NCI-H2107 (cell line): Measurements from ENCODE around the gene TNPO2.
"Not testable (repeated sequence)": the region's sequence is repeated elsewhere in the genome, so short reads cannot be mapped to it uniquely, and the experiment has no call there.

ENCODE experiments used
- DNase-seq: peaks from one replicate; lab custom pipeline; 2025; lab: John Stamatoyannopoulos, UW

The TNPO2 gene

DNA sequence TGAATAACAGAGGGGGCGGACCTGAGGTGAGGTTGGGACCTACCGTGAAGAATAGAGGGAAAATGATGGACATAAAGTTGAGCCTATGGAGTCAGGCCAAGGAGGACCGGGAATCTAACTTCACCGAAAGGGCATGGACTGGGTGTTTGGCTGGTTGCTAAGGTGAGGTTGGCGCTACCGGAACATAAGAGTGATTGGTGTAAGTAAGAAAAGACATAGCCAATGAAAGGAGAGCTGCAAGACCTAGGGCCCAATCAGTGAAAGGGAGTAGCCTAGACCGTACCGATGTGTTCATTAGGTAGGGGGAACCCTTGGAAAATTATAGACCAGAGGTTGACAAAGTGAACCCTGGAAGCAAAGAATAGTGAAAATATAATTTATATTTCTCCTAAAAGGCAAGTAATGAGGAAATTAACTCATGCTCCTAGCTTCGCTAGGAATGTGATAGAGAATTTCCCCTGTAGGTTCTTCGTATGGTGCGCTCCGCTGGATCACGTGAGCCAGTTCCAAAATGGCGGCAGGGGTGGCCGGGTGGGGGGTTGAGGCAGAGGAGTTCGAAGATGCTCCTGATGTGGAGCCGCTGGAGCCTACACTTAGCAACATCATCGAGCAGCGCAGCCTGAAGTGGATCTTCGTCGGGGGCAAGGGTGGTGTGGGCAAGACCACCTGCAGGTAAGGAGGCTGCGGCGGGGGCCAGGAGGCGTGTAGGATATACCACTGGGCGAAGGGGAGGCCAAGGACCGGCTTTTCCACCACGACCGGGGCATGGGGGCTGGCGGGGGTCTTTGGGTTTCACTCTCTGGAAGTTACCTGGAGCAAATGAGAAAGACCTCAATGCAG lies 13.5 kb upstream of the TNPO2 start, which contains the start of gene GET3:
Gene GET3, plus strand, starts transcription at position 503 of the 840 bp plus-strand sequence. Its CDS starts 9 bp downstream, at position 512.
- peak; percentile 95 for DNase-seq

DNA sequence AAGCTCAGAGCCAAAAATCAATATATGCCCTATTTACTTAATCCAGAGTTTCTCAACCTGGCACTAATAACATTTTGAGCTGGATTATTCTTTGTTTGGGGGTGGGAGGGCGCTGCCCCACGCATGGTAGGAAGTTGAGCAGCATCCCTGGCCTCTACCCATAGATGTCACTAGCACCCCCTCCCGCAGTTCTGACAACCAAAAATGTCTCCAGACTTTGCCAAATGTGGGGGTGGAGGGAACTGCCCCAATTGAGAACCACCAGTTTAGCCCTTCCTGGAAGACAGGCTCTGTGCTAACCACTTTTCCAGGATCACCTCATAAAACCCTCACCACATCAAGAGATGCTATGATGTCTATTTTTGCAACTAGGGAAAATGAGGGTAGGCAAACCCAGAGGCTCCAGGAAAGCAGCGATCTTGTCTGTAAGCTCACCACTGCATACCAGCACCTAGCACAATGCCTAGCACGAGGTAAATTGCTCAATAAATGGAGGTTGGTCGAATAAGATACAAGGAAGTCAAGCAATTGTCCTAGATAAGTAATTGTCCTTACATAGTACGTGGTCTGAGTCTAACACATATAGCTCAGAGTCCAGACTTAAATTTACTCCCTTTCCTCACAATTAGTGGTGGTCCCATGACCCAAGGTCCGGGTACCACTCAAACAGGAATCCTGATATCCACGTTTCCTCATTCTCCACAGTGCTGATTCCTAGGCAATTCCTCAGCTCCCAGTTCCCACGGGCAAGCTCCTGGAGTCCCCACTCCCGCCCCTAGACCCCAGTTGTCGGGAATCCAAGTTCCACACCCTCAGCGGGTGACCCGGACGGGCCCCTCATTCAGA lies 9.9 kb upstream of the TNPO2 start:
- DNase-seq, result no peak

DNA sequence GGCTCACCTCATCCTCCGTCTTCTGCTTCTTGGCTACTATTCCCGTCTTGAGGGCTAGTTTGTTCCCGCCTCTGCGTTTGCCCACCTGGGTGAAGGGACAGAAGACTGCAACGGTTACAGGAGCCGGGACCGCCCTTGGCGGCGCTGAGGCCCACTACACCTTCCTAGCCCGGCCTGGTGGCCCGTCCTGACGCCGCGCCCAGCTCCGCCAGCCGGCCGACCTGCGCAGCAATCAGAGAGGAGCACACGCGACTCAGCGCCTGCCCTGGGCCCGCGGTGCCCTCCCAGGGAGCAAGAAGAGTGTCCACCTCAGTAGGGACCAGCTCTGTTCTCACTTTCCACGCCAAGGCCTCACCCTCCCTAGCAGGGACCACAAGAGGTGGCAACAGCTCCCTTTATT lies 7.6 kb upstream of the TNPO2 start:
- no peak for DNase-seq

DNA sequence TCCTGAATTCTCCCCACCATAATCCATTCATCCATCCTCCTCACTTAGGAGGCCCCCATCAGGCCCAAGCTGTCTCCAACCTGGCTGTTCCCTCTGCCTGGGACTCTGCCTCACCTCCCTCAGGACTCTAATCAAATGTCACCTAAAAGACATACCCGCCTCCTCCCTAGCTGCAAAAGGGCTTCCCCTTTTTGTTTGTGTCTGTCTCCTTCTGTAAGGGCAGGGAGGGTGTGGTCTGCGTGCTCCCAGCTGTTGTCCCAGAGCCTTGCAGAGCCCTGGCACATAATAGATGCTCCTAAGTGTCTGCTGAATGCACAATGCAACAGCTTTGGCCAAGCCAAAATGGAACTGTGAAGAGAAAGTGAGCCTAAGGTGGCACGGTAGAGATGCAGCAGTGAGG lies 6.3 kb upstream of the TNPO2 start:
- no peak for DNase-seq

DNA sequence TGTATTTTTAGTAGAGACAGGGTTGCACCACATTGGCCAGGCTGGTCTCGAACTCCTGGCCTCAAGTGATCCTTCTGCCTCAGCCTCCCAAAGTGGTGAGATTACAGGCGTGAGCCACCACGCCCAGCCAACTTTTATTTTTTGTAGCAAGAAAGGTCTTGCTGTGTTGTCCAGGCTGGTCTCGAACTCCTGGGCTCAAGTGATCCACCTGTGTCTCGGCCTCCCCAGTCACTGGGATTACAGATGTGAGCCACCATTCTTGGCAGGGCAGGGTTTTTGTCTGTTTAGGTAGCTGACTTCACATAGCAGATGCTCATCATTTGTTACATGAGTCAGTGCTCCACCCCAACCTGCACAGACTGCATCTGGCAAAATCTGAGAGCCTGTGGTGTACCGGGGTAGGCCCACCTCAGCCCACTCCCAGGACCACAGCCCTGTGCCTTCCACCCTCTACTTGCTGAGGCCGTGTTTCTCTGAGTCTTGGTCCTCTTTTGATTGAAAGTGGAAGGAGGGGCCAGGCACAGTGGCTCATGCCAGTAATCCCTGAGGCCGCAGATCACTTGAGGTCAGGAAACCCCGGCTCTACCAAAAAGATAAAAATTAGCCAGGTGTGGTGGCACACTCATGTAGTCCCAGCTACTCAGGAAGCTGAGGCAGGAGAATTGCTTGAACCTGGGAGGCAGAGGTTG lies 4.2 kb upstream of the TNPO2 start:
- no peak for DNase-seq

DNA sequence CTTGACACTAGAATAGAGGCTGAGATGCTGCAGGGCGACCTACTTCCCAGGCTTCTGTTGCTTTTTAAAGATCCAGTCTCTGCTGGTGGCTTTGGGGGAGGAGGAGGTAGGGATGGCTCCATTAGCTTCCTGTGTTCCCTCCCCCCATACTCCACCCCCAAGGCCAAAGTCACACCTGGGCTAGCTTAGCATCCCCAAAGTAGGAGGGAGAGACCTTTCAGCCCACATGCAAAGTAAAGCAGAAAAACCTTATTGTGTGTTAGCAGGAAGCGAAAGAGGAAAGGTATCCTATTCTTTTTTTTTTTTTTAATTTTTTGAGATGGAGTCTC lies 3.2 kb upstream of the TNPO2 start:
- DNase-seq, result no peak

DNA sequence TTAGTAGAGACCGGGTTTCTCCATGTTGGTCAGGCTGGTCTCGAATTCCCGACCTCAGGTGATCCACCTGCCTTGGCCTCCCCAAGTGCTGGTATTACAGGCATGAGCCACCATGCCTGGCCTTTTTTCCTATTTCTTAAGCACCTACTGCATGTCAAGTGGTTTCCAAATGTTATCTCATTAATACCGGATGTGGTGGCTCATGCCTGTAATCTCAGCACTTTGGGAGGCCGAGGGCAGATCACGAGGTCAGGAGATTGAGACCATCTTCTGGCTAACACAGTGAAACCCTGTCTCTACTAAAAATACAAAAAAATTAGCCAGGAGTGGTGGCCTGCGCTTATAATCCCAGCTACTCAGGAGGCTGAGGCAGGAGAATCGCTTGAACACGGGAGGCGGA lies 1.9 kb upstream of the TNPO2 start:
- not testable (repeated sequence) for DNase-seq

DNA sequence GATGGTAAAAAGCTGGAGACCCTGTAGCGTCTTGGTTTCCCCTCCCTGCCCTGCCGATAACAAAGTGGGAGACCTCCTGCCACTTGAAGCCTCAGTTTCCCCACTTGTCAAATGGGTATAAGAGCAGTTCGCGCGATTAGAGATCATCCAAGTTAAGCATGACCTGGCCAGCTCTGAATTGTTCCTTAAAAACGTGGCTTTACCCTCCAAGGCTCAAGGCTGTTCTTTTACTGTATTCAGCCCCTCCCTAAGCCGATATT lies 421 bp downstream of the TNPO2 start:
- DNase-seq, result no peak

DNA sequence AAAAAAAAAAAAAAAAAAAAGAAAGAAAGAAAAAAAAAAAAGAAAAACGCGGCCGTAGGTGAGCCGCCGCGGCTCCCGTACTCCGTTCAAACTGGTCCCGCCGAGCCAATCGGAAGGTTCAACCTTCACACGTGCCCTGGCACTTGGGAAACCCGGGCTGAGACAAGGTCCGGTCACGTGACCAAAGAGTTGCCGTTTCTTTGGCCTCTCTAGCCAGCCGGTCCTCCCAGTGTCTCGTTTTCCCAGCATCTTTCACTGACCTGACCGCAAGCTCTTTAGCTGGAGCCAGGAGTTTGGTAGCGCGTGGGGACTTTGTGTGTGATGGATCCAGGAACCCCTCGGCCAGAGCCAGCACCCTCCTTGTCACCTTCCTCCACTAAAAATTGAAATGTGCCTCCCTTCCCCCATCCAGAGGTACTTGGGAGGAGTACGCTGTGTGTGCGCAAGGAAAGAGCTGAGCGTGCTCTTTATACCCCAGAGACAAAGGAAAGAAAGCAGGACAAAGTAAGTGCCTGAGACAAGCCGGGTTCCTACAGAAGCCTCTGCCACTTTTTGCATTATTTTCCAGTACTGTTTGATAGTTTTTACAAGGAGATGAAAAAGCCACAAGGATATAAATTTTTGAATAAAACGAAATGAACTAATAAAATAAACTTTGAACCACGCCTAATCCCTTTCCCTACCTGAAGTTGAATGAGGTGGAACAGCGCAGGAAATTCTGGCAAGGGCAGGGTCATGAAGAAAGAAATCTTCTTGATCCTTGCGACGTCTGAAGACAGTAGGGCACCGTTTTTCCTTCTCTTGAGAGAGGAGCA lies 959 bp downstream of the TNPO2 start:
- DNase-seq, result peak; percentile 96

DNA sequence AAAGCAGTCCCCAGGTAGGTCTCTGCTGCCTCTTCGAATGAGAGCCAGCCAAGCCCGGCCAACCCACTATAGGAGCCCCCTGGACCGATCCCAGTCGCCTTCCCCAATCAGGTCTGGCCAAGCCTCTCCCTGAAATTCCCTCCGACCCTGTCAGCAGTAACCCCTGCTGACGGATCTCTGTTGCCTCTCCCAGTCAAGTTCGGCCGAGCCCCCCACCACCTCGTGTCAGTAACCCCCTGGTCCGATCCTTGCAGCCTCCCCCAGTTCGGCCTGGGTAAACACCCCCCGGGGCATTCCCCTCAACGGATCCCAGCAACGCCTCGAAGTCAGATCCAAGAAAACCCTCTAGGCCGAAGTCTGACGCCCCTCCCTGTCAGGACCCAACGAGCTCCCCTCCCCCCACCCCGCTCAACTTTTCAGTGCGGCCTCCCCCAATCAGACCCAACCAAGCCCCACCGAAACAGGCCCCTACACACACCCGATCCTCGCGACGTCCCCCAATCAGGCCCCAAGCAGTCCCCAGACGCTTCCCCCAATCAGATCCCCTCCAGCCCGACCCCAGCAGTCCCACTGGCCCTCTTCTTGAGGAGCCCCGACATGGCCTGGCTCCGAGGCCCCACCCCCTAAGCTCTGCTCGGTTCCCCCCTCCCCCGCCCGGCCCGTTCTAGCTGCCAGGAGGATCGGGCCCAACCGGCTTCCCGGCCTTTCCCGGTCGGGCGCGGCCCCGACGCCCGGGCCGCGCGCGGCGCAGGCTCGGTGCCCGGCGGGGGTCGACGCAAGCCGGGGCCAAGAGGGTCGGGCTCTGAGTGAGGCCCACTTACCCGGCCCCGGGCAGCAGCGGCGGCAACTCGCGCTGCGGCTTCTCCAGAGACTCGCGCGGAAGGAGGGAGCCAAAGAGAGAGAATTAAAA lies 1.8 kb downstream of the TNPO2 start:
- DNase-seq, result no peak

DNA sequence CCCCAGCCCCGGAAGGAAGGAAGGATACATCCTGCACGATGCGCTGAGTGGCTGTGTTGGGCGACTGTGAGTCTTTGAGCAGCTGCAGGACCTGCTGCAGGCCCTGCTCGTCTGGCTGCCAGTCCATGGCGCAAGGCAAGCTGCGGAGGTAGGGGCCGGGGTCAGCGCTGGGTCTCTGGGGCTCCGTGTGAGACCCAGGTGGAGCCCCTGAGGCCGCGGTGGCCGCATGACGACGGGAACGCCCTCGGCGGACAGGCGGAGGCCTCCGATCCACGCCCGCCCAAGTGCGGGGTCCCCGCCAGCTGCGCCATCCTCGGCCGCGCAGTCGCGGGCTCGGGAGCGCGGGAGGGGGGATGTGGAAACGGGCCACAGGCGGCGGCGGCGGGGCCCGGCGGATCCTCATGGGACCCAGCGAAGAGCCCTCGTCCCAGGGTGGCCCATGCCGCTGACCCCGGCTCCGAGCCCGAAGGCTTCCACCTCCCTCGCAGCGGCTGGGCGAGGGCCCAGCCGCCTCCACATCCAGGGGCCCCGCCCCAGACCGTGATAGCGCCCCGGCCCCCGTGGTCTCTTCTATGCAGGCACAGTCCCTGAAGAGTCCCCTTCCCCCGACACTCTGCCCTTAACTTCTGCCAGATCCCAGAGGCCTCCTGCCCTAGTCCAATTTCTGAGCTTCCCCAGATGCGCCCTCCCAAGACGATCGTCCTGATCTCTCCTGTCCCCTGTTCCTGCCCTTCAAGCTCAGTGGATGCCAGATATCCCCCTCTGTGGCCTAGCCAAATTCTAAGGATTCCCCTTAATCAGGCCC lies 2.7 kb downstream of the TNPO2 start:
- no peak for DNase-seq

DNA sequence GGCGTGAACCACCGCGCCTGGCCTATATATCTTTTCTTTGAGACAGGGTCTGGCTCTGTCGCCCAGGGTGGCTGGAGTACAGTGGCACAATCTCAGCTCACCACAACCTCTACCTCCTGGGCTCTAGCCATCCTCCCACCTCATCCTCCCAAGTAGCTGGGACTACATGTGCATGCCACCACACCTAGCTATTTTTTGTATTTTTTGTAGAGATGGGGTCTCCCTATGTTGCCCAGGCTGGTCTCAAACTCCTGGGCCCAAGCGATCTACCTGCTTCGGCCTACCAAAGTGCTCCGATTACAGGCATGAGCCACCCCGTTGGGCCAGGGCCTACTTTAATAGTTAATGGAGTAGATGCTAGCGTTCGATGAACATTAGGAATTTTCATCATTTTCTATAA lies 3.4 kb downstream of the TNPO2 start:
- no peak for DNase-seq

DNA sequence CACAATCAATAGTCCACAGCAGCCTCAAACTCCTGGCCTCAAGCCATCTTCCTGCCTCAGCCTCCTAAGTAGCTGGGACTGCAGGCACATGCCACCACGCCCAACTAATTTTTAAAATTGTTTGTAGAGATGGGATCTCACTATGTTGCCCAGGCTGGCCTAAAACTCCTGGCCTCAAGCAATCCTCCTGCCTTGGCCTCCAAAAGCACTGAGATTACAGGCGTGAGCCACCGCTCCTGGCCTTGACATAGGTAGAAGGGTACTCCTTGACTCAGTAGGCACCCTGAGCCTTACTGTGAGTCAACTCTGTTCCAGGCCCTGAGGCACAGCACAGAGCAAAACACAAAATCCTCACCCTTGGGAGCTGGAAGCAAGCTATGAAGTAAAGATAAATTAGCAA lies 7.8 kb downstream of the TNPO2 start:
- no peak for DNase-seq

DNA sequence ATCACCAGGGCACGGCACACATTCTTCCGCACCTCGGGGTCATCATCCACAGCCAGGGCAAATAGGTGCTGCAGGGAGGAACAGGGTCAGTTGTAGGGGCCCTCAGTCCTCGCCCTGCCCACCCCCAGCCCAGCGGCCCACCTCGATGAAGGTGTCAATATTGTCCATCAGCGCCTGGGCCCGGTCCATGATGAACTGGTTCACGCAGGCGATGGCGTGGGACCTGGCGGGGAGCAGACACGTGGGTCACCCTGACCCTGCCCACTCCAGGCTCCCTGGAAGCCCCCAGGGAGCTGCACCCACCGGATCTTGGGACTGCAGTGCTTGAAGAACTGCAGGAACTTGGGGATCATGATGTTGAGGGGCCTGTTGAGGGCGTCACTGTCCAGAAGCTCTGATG lies 8.6 kb downstream of the TNPO2 start:
- no peak for DNase-seq

DNA sequence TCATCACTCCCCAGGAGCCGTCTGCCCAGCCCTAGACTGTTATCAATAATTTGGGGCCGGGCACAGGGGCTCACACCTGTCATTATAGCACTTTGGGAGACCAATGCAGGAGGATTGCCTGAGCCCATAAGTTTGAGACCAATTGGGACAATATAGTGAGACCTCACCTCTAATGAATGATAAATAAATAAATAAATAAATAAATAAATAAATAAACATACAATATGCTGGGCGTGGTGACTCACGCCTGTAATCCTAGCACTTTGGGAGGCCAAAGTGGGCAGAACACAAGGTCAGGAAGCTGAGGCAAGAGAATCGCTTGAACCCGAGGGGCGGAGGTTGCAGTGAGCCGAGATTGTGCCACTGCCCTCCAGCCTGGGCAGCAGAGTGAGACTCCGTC lies 10.4 kb downstream of the TNPO2 start:
- not testable (repeated sequence) for DNase-seq

DNA sequence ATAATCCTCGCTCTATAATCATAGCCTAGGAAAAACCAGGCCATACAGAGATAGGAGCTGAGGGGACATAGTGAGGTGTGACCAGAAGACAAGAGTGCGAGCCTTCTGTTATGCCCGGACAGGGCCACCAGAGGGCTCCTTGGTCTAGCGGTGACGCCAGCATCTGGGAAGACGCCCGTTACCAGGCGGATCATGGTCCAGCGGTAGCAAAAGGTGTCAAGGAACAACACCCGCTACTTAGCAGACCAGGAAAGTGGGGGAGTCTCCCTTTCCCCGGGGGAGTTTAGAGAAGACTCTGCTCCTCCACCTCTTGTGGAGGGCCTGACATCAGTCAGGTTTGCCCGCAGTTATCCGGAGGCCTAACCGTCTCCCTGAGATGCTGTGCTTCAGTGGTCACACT lies 11.7 kb downstream of the TNPO2 start:
- not testable (repeated sequence) for DNase-seq

DNA sequence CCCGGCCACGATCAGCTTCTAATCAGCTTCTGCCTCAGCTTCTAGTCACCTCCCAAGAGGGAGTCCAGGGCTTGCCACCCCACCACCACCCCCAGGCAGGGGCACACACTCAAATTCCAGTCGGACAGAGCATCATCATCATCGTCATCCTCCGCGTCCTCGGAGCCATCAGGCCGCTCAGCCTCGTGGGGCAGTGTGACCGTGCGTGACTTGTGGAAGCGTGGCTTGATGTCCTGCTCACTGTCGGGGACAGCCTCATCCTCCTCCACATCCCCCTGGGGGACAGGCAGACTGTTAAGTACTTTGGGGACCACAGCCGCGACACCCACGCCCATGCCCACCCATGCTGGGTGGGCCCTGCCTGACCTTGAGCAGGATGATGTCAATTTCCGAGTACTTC lies 12.5 kb downstream of the TNPO2 start:
- no peak for DNase-seq

DNA sequence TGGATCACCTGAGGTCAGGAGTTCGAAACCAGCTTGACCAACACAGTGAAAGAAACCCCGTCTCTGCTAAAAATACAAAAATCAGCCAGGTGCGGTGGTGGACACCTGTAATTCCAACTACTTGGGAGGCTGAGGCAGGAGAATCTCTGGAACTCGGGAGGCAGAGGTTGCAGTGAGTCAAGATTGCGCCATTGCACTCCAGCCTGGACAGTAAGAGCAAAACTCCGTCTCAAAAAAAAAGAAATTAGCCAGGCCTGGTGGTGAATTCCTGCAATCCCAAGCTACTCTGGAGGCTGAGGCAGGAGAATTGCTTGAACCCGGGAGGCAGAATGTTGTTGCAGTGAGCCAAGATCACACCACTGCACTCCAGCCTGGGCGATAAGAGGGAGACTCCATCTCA lies 15.1 kb downstream of the TNPO2 start:
- DNase-seq, result no peak

DNA sequence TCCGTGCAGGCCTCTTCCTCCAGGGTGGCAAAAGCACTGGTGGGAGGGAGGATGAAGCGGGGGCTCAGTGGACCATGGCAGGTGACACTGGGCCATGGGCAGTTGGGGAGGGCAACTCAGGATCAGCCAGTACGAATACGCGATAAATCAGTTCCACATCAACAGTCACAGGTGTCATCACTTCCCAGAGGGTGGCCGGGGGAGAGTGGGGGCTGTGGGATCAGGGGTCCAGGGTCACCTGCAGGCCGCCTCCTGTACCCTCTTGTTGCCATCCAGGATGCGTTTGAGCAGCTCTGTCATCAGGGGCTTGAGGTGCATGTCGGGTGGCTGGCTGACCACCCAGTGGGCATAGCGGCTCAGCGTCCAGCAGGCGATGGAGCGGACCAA lies 17.4 kb downstream of the TNPO2 start:
- no peak for DNase-seq

DNA sequence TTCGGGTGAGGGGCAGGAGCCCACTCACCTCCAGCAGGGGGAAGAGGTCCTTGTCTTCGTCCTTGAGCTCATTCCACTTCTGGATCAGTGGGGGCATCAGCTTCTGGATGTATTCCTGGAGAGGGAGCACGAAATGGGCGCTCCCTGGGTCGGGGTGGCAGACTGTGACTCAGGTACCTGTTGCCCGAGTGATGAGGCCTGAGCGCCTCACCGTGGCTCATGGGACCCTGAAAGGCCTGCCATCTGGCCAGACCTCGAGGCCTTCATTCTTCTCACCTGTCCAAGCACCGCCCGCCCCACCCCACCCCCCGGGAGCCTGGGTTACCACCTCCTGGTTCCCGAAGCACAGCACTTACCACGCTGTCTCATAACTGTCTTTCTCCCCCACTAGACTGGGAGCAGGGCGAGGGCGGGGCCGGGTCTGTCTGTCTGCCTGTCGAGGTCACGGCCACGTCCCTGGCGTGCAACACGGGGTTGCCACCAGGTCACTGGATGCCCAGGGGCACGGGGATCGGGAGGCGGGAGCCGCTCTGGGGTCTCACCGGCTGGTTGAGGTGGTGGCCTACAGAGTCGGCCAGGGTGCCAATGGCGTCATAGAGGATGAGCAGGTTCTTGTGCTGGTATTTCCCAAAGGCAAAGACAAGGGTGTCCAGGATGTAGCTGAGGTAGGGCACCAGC lies 17.9 kb downstream of the TNPO2 start:
- DNase-seq, result no peak
